ENCODE measurements around the gene TMC7.

TMC7 gene

GRCh38 chr16:19046062-19046461 is 62.3 kb downstream of the TMC7 start:
- Histone ChIP-seq H3K27ac (ENCODE audit: poor library complexity, severe bottlenecking) (no peak overlapping the region), H3K9me3 (ENCODE audit: severe bottlenecking) (no peaks in the 10 kb centered on the region), H3K4me1 (ENCODE audit: insufficient read depth, poor library complexity, severe bottlenecking) (no peaks in the 10 kb centered on the region), H3K36me3 (ENCODE audit: low read depth) (peaks cover 41% of the 10 kb centered on the region), H3K27me3 (ENCODE audit: insufficient read depth, poor library complexity, severe bottlenecking) (no peaks in the 10 kb centered on the region), H3K4me3 (ENCODE audit: severe bottlenecking) (no peak overlapping the region)
- no peak for ATAC-seq (ENCODE audit: low read depth)
- TF ChIP-seq CTCF (IDR thresholded peaks at IDR 0.05; ENCODE audit: poor library complexity, severe bottlenecking), result no peak
- DNase-seq (ENCODE audit: low spot score), result no peak

GRCh38 chr16:19062706-19063105 is 79.0 kb downstream of the TMC7 start:
- ATAC-seq (ENCODE audit: low read depth) (no peak), DNase-seq (ENCODE audit: low spot score) (no peak)
- Histone ChIP-seq H3K4me1 (ENCODE audit: insufficient read depth, poor library complexity, severe bottlenecking) (no peaks in the 10 kb centered on the region), H3K9me3 (ENCODE audit: severe bottlenecking) (no peaks in the 10 kb centered on the region), H3K27ac (ENCODE audit: poor library complexity, severe bottlenecking) (no peak overlapping the region), H3K27me3 (ENCODE audit: insufficient read depth, poor library complexity, severe bottlenecking) (no peaks in the 10 kb centered on the region), H3K36me3 (ENCODE audit: low read depth) (peaks cover 8% of the 10 kb centered on the region; the same call in 1 of the 2 replicates), H3K4me3 (ENCODE audit: severe bottlenecking) (no peak overlapping the region)
- TF ChIP-seq CTCF (IDR thresholded peaks at IDR 0.05; ENCODE audit: poor library complexity, severe bottlenecking), result no peak

DNA sequence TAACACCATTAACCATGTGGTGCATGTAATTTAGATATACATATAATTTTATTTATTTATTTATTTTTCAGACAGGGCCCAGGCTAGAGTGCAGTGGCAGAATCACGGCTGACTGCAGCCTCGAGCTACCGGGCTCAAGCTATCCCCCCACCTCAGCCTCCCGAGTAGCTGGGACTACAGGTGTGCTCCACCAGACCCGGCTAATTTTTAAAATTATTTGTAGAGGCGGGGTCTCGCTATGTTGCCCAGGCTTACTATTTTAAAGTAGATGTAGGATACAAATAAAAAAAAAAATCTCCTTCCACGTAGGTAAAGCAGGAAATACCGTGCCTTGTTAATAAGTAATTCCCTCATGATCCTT is 83.2 kb downstream of the TMC7 start:
- Histone ChIP-seq H3K4me3 (ENCODE audit: severe bottlenecking) (peak overlapping the region; percentile 93), H3K9me3 (ENCODE audit: severe bottlenecking) (no peaks in the 10 kb centered on the region), H3K36me3 (ENCODE audit: low read depth) (peaks cover 9% of the 10 kb centered on the region), H3K4me1 (ENCODE audit: insufficient read depth, poor library complexity, severe bottlenecking) (peaks cover 5% of the 10 kb centered on the region), H3K27me3 (ENCODE audit: insufficient read depth, poor library complexity, severe bottlenecking) (no peaks in the 10 kb centered on the region), H3K27ac (ENCODE audit: poor library complexity, severe bottlenecking) (peak overlapping the region; percentile 69)
- no peak for TF ChIP-seq CTCF (IDR thresholded peaks at IDR 0.05; ENCODE audit: poor library complexity, severe bottlenecking)
- ATAC-seq (ENCODE audit: low read depth) (no peak), DNase-seq (ENCODE audit: low spot score) (no peak)

- DNase-seq (ENCODE audit: low spot score) (peak; percentile 99), ATAC-seq (ENCODE audit: low read depth) (peak; percentile 94)
- Histone ChIP-seq H3K36me3 (ENCODE audit: low read depth) (peaks cover 4% of the 10 kb centered on the region), H3K4me1 (ENCODE audit: insufficient read depth, poor library complexity, severe bottlenecking) (peaks cover 5% of the 10 kb centered on the region), H3K27me3 (ENCODE audit: insufficient read depth, poor library complexity, severe bottlenecking) (no peaks in the 10 kb centered on the region), H3K4me3 (ENCODE audit: severe bottlenecking) (peak within 1 kb of the TSS; percentile 93), H3K27ac (ENCODE audit: poor library complexity, severe bottlenecking) (peak within 1 kb of the TSS; percentile 69), H3K9me3 (ENCODE audit: severe bottlenecking) (no peaks in the 10 kb centered on the region)
- no peak for TF ChIP-seq CTCF (IDR thresholded peaks at IDR 0.05; ENCODE audit: poor library complexity, severe bottlenecking)
These were observed 83.9 kb downstream of the TMC7 start, which contains the start of gene COQ7 for GRCh38 chr16:19067349-19068236. Gene COQ7, plus strand, starts transcription at chr16:19067614. Its CDS starts 51 bp downstream, at chr16:19067665.
